Measurements from ENCODE around the gene ZCCHC7.

DNA sequence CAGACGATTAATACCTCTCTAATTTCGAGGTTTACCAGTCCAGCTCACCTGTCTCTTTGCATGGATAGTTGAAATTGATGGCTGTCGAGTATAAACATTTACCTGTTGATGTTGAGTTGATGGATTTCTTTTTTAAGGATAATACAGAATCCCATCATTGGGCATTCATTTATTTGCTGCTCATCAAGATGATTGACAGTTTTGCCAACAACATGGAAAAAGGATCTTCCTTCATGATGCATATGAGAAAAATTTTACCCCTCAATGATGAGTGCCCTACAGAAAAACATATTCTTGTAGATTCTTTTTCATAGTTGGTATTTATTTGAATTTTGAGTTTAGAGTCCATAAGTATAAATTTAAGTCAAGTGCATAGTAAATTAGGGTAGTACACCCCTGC, 59.2 kb downstream of the ZCCHC7 start:
- TF ChIP-seq, protein P1, sequence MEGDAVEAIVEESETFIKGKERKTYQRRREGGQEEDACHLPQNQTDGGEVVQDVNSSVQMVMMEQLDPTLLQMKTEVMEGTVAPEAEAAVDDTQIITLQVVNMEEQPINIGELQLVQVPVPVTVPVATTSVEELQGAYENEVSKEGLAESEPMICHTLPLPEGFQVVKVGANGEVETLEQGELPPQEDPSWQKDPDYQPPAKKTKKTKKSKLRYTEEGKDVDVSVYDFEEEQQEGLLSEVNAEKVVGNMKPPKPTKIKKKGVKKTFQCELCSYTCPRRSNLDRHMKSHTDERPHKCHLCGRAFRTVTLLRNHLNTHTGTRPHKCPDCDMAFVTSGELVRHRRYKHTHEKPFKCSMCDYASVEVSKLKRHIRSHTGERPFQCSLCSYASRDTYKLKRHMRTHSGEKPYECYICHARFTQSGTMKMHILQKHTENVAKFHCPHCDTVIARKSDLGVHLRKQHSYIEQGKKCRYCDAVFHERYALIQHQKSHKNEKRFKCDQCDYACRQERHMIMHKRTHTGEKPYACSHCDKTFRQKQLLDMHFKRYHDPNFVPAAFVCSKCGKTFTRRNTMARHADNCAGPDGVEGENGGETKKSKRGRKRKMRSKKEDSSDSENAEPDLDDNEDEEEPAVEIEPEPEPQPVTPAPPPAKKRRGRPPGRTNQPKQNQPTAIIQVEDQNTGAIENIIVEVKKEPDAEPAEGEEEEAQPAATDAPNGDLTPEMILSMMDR (IDR thresholded peaks at IDR 0.05; ENCODE audit: low read depth, low read length) = no peak
- no peak for TF ChIP-seq EZH2phosphoT487 (IDR thresholded peaks at IDR 0.05; ENCODE audit: low read depth)

All from OCI-LY3 (cell line).